ENCODE data around the gene IL1RL2.

IL1RL2 gene

GRCh38 chr2:102159295-102159694 is 27.5 kb upstream of the IL1RL2 start:
- FAIRE-seq = no peak

- FAIRE-seq = peak; percentile 45
These were observed 20.5 kb upstream of the IL1RL2 start for GRCh38 chr2:102166189-102166845.

GRCh38 chr2:102168026-102168771 is 18.6 kb upstream of the IL1RL2 start:
- no peak for FAIRE-seq

- no peak for FAIRE-seq
These were observed 14.9 kb upstream of the IL1RL2 start for GRCh38 chr2:102171946-102172345.

GRCh38 chr2:102172745-102173144 is 14.1 kb upstream of the IL1RL2 start:
- FAIRE-seq = no peak

- no peak for FAIRE-seq
These were observed 10.7 kb upstream of the IL1RL2 start for GRCh38 chr2:102176172-102176571.

- no peak for FAIRE-seq
These were observed 8.9 kb upstream of the IL1RL2 start for GRCh38 chr2:102177814-102178478.

GRCh38 chr2:102179061-102179460 is 7.8 kb upstream of the IL1RL2 start:
- no peak for FAIRE-seq

GRCh38 chr2:102179788-102180686 is 6.8 kb upstream of the IL1RL2 start:
- no peak for FAIRE-seq

- FAIRE-seq = no peak
These were observed 6.2 kb upstream of the IL1RL2 start for GRCh38 chr2:102180687-102180999.

GRCh38 chr2:102181376-102181775 is 5.4 kb upstream of the IL1RL2 start:
- no peak for FAIRE-seq

- FAIRE-seq = no peak
These were observed 4.7 kb upstream of the IL1RL2 start for GRCh38 chr2:102181919-102182635.

- FAIRE-seq = no peak
These were observed 2.8 kb upstream of the IL1RL2 start for GRCh38 chr2:102184018-102184417.

GRCh38 chr2:102184568-102184967 is 2.3 kb upstream of the IL1RL2 start:
- no peak for FAIRE-seq

- no peak for FAIRE-seq
These were observed 1.5 kb upstream of the IL1RL2 start for GRCh38 chr2:102185347-102185746.

- no peak for FAIRE-seq
These were observed 800 bp downstream of the IL1RL2 start for GRCh38 chr2:102187496-102188150.

- FAIRE-seq = no peak
These were observed 3.7 kb downstream of the IL1RL2 start for GRCh38 chr2:102190430-102191107.

GRCh38 chr2:102191501-102191900 is 4.7 kb downstream of the IL1RL2 start:
- no peak for FAIRE-seq

GRCh38 chr2:102193074-102193473 is 6.3 kb downstream of the IL1RL2 start:
- FAIRE-seq = no peak

GRCh38 chr2:102194609-102195268 is 7.9 kb downstream of the IL1RL2 start:
- no peak for FAIRE-seq

All from colon (tissue), 2 donors.